HG03280 (cell line): ENCODE data around the gene LRP3.
"Not testable (repeated sequence)": the region's sequence is repeated elsewhere in the genome, so short reads cannot be mapped to it uniquely, and the experiment has no call there.

Experiments used
- ATAC-seq: cut with Tn5 transposase; IDR thresholded peaks from one replicate; pipeline ENCODE4 v1.9.1; 2021; ENCODE audit warnings: mild to moderate bottlenecking, moderate library complexity; ENCODE audit not compliant: unreplicated experiment

LRP3 gene

GRCh38 chr19:33175886-33176669 is 18.1 kb upstream of the LRP3 start:
- peak; percentile 1 for ATAC-seq

- ATAC-seq, result peak; percentile 80
These were observed 17.3 kb upstream of the LRP3 start for GRCh38 chr19:33176670-33177416.

- ATAC-seq, result no peak
These were observed 16.6 kb upstream of the LRP3 start for GRCh38 chr19:33177417-33177979.

GRCh38 chr19:33186431-33187182 is 7.5 kb upstream of the LRP3 start:
- ATAC-seq, result no peak

- ATAC-seq, result no peak
These were observed 7.0 kb upstream of the LRP3 start for GRCh38 chr19:33187183-33187540.

- ATAC-seq, result no peak
These were observed 4.7 kb upstream of the LRP3 start for GRCh38 chr19:33189453-33189852.

GRCh38 chr19:33191092-33191491 is 3.0 kb upstream of the LRP3 start:
- ATAC-seq, result not testable (repeated sequence)

- ATAC-seq, result no peak
These were observed 2.6 kb upstream of the LRP3 start for GRCh38 chr19:33191501-33191900.

- no peak for ATAC-seq
These were observed 2.1 kb upstream of the LRP3 start for GRCh38 chr19:33192010-33192409.

GRCh38 chr19:33193269-33193864 is 763 bp upstream of the LRP3 start:
- no peak for ATAC-seq

GRCh38 chr19:33194532-33194885 is 379 bp downstream of the LRP3 start:
- ATAC-seq, result no peak

- no peak for ATAC-seq
These were observed 935 bp downstream of the LRP3 start for GRCh38 chr19:33194886-33195644.

GRCh38 chr19:33195645-33196347 is 1.7 kb downstream of the LRP3 start:
- ATAC-seq, result no peak

- ATAC-seq, result no peak
These were observed 2.5 kb downstream of the LRP3 start for GRCh38 chr19:33196446-33197193.

- no peak for ATAC-seq
These were observed 3.5 kb downstream of the LRP3 start for GRCh38 chr19:33197591-33198000.

GRCh38 chr19:33198169-33198568 is 4.0 kb downstream of the LRP3 start:
- ATAC-seq, result no peak

GRCh38 chr19:33199441-33200265 is 5.5 kb downstream of the LRP3 start:
- no peak for ATAC-seq

GRCh38 chr19:33201473-33201872 is 7.3 kb downstream of the LRP3 start:
- ATAC-seq, result no peak
